HG03039 (cell line): ENCODE data around the gene POLD2.

Experiments
- ATAC-seq: cut with Tn5 transposase; IDR thresholded peaks from one replicate; pipeline ENCODE4 v1.9.1; 2021; ENCODE audit warnings: mild to moderate bottlenecking, moderate library complexity; ENCODE audit not compliant: unreplicated experiment

The POLD2 gene

GRCh38 chr7:44103566-44103922 is 19.8 kb downstream of the POLD2 start:
- ATAC-seq: no peak

DNA sequence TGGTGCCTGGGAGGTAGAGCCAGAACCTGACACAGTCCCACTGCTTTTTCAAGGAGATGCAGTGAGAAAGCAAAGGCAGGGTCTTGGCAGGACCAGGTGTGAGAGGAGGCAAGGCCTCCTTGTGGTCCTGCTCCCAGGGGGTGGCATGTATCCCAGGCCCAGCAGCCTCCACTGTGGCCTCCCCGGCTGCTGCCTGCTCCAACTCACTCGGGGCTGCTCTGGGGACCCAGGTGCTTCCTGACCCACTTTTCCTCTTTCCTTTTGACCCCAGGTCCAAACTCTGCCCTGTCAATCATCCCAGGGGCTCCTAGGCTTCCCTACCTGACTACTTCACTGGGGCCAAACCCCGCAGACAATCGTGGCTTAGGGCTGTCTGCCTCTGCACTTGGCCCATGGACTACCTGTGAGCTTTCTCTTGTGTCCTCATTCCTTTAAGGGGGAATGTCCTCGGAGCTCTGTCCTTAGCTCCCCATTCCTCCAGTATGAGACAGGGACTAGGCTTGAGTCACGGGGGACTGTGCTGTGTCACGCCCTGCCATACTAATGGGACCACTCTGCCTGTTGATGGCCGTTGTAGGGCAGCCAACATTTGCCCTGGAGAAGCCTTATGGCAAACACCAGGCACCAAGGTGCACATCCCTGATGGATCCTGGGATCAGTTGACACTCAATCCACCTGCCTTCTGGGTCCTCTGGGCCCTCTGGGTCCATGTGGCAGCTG is 20.3 kb downstream of the POLD2 start:
- ATAC-seq: no peak

DNA sequence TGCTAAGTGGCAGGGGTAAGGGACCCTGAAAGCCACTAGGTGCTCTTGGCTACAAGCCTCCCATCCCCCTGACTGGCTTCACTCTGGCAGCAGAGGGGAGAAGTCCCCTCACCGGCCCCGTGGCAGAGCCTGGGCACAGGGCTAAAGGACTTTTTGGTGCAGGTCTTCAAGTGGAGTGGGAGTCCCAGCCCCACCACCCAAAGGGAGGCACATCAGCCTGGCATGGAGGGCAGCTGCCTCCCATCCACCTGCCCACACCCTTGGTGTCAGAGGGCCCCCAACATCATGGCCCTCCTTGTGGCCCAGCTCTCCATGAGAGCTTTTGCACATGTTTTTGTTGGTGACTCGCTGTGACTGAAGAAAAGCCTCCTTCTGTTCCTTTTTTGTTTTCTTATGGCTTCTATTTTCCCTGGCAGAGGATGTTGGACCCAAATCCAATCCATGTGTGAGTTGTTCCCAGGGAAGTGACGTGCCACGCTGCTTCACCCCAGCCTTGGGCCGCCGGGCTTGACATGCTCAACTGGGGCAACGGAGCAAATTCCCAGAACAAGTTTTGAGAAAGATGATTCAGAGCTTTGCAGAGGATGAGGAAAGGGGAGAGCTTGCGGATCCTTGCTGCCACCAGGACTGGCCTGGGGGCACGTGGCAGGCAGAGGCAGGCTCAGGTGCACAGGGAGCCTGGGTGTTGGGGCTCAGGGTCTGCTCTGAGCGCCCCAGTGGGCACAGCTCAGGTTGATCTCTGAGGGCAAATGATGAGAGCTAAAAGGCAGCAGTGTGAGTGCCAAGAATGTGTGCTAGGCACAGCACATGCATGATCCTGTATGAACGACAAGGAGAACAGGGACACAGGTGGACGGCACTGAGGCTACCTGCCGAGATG is 21.1 kb downstream of the POLD2 start:
- no peak for ATAC-seq

- no peak for ATAC-seq
These were observed 21.9 kb downstream of the POLD2 start for GRCh38 chr7:44101303-44101965.

GRCh38 chr7:44100458-44101302 is 22.7 kb downstream of the POLD2 start:
- no peak for ATAC-seq

GRCh38 chr7:44099669-44100068 is 23.7 kb downstream of the POLD2 start:
- ATAC-seq: no peak

DNA sequence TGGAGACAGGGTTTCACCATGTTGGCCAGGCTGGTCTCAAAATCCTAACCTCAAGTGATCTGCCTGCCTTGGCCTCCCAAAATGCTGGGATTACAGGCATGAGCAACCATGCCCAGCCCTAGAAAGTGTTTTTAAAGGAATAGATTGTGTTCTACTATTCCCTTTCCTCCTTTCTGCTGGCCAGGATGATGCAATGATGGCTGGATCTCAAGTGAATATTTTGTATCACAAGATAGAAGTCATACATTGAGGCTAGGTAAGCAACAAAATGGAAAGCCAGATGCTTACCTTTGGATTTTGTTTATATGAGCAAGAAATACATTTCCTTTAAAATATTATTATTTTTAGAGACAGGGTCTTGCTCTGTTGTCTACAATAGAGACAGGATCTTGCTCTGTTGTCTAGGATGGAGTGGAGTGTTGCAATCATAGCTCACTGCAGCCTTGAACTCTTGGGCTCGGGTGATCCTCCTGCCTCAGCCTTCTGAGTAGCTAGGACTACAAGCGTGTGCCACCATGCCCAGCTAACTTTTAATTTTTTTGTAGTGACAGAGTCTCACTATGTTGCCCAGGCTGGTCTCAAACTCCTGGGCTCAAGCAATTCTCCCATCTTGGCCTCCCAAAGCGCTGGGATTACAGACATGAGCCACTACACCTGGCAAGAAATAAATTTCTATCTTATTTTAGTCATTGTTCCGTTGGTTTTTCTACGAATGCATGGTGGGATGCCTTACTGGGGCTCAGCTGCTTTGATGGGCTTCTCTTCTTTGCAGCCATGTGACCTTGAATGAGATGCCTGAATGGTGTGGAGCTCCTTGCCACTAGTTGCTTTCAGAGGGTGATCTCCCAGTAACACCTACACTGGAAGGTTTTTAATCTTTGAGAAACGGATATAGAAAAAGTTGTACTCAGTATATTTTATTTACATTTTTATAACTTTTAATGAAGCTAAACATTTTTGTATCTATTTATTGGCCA is 25.0 kb downstream of the POLD2 start:
- ATAC-seq: no peak

GRCh38 chr7:44097064-44097932 is 26.1 kb downstream of the POLD2 start:
- no peak for ATAC-seq

GRCh38 chr7:44096326-44096881 is 26.9 kb downstream of the POLD2 start:
- no peak for ATAC-seq

DNA sequence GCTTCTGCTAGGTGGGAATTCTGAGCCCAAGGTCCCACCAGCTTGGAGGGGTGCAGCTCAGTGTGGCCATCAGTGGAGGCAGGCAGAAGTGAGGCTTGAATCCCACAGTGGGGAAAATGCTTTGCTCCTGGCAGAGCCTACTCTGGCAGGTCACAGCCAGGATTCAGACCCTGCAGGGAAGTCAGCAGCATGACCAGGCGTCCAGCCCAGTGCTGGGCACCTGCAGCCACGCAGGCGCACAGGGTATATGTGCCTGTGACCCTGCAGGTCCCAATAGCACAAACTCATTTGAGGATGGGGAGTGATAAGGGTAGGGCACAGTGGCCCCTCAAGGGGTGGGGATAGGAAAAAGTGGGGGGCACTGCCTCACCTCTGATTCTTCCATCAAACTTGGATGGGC is 27.6 kb downstream of the POLD2 start:
- ATAC-seq: no peak

DNA sequence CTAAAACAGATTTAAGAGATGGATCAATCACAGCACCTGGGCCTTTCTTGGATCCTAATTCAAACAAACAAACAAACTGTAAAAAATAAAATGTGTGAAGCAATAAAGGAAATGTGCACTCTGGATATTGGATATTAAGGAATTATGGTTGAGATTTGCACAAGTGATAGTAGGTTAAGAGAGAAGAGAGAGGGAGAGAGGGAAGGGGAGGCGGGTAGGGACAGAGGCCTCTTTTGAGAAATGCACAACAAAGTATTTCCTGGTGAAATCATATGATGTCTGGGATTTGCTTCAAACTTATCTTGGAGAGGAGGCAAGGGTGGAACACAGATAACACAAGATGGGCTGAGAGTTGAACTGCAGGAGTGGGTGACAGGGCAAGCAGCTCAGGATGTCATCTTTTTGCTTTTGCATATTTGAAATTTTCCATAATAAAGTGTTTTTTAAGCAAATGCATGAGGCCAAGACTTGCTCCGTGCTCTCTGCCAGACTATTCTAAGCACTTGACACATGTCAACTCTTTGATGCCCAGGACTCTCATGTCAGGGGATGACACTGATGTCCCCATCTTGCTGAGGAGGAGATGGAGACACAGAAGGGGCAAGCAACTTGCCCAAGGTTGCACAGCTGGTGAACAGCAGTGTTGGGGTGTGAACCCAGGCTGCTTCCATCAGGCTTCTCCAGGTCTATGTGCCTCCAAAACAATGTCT is 28.3 kb downstream of the POLD2 start:
- no peak for ATAC-seq

DNA sequence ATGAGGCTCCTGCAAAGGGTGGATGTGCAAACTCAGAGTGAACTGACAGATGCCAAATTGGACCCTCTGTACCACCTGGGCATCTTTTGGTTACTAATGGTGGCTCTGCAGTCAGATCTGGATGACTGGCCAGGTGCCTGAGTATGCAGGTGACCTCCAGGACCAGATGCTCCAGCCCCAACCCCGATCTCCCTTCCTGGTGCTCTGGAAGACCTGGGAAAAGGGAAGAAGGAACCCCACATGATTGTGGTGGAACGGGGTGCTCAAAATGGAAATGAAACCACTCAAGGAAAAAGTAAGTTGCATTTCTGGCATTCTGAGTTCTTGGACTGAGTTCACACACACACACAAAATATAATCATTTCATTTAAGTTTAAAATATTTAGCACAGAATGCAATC is 29.0 kb downstream of the POLD2 start:
- ATAC-seq: no peak

GRCh38 chr7:44093102-44093641 is 30.2 kb downstream of the POLD2 start:
- ATAC-seq: no peak

- ATAC-seq: no peak
These were observed 35.2 kb downstream of the POLD2 start for GRCh38 chr7:44087911-44088838.

DNA sequence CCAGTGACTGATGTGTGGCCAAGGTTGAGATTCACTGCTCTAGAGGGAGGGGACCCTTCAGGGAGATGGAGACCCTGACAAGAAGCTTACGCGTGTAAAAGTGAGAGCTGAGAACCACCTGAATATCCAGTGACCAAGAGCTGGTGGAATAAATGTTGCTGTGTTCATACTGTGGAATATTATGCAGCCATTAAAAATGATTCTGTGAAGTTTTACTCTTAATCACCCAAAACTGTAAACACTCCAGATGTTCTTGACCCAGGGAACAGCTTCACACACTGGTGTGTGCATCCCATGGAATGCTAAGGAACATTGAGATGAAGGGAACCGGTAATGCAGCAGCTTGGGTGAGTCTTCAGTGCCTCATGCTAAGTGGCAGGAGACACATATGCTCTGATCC is 36.7 kb downstream of the POLD2 start:
- ATAC-seq: no peak

GRCh38 chr7:44085546-44085945 is 37.8 kb downstream of the POLD2 start:
- no peak for ATAC-seq
